ENCODE measurements around the gene ABCD1.
"Not testable (repeated sequence)": the region's sequence is repeated elsewhere in the genome, so short reads cannot be mapped to it uniquely, and the experiment has no call there.

Gene ABCD1

GRCh38 chrX:153704021-153704526 lies 20.6 kb upstream of the ABCD1 start:
- DNase-seq (ENCODE audit: low spot score), result no peak
- no peak for TF ChIP-seq CTCF (IDR thresholded peaks at IDR 0.05; ENCODE audit: extremely low read depth, missing control alignments)

- not testable (repeated sequence) for DNase-seq (ENCODE audit: low spot score)
Observed at GRCh38 chrX:153704631-153705402, 19.8 kb upstream of the ABCD1 start.

GRCh38 chrX:153705403-153706060 lies 19.1 kb upstream of the ABCD1 start:
- DNase-seq (ENCODE audit: low spot score), result not testable (repeated sequence)

GRCh38 chrX:153706799-153707198 lies 17.9 kb upstream of the ABCD1 start:
- no peak for TF ChIP-seq CTCF (IDR thresholded peaks at IDR 0.05; ENCODE audit: extremely low read depth, missing control alignments)
- no peak for DNase-seq (ENCODE audit: low spot score)

GRCh38 chrX:153707406-153707805 lies 17.2 kb upstream of the ABCD1 start:
- no peak for TF ChIP-seq CTCF (IDR thresholded peaks at IDR 0.05; ENCODE audit: extremely low read depth, missing control alignments)
- no peak for DNase-seq (ENCODE audit: low spot score)

- no peak for DNase-seq (ENCODE audit: low spot score)
Observed at GRCh38 chrX:153708415-153708814, 16.2 kb upstream of the ABCD1 start.

GRCh38 chrX:153709726-153710674 lies 14.7 kb upstream of the ABCD1 start:
- no peak for TF ChIP-seq CTCF (IDR thresholded peaks at IDR 0.05; ENCODE audit: extremely low read depth, missing control alignments)
- DNase-seq (ENCODE audit: low spot score), result no peak

More at GRCh38 chrX:153708415-153708814, 16.2 kb upstream of the ABCD1 start:
- no peak for TF ChIP-seq CTCF (IDR thresholded peaks at IDR 0.05; ENCODE audit: extremely low read depth, missing control alignments)

GRCh38 chrX:153714256-153714655 lies 10.4 kb upstream of the ABCD1 start:
- no peak for DNase-seq (ENCODE audit: low spot score)
- TF ChIP-seq CTCF (IDR thresholded peaks at IDR 0.05; ENCODE audit: extremely low read depth, missing control alignments), result no peak
